ENCODE data around the gene PTPA.

DNA sequence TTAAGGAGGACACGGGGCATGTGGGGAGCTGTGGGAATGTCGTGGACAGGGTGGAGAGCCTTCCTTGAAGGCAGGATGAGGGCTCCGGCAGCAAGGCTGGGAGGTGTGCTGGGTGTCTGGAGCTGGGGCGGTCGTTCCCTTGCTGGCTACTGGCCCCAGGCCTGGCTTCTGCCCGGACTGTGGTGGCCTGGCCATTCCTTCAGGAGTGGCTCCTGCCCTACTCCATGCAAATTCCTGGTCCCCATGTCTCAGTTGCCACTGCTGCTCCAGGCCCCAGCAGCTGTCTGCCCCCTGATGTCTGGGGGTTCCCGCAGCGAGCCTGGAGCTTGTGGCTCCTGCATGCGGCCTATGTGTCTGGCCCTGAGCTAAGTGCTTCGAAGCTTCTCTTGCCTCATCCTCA lies 44.9 kb downstream of the PTPA start:
- no peak for TF ChIP-seq CTCF (IDR thresholded peaks at IDR 0.05)
- no peak for TF ChIP-seq EP300 (IDR thresholded peaks at IDR 0.05)
